SK-N-SH treated with all-trans-retinoic acid at 6 μM for 48 hours (cell line): ENCODE measurements around the gene BTBD16.

ENCODE experiments used
- ATAC-seq: fragments of 200-7000 bp; cut with Tn5 transposase; 3 replicates; pipeline ENCODE4 v1.9.1; 2020; ENCODE audit warnings: mild to moderate bottlenecking, moderate library complexity
- BACH2 ChIP-seq: fragments of 250-450 bp; sonication (Bioruptor Pico); IDR thresholded peaks from 2 replicates; pipeline ENCODE4 v1.9.0; 2021; ENCODE audit warnings: mild to moderate bottlenecking, borderline replicate concordance
- CSDC2 ChIP-seq: fragments of 250-450 bp; sonication (Bioruptor Pico); IDR thresholded peaks from 2 replicates; pipeline ENCODE4 v1.5.0; 2020; ENCODE audit warnings: mild to moderate bottlenecking, moderate library complexity
- ESRRG ChIP-seq: fragments of 250-450 bp; sonication (Bioruptor Pico); IDR thresholded peaks from 2 replicates; pipeline ENCODE4 v1.6.1; 2021; ENCODE audit warnings: mild to moderate bottlenecking
- GLIS3 ChIP-seq: fragments of 250-450 bp; sonication (Bioruptor Pico); IDR thresholded peaks from 2 replicates; pipeline ENCODE4 v1.5.0; 2020; ENCODE audit warnings: mild to moderate bottlenecking, moderate library complexity
- ISL1 ChIP-seq: fragments of 250-450 bp; sonication (Bioruptor Pico); IDR thresholded peaks from 2 replicates; pipeline ENCODE4 v2.1.2; 2022; ENCODE audit warnings: mild to moderate bottlenecking, moderate library complexity
- OSR1 ChIP-seq: fragments of 250-450 bp; sonication (Bioruptor Pico); IDR thresholded peaks from 2 replicates; pipeline ENCODE4 v1.8.0; 2022; ENCODE audit warnings: moderate library complexity, mild to moderate bottlenecking, inconsistent platforms
- RARB ChIP-seq: fragments of 250-450 bp; sonication (Bioruptor Pico); IDR thresholded peaks from 2 replicates; pipeline ENCODE4 v1.8.0; 2021; ENCODE audit warnings: mild to moderate bottlenecking, moderate library complexity
- SNAI2 ChIP-seq: fragments of 250-450 bp; sonication (Bioruptor Pico); IDR thresholded peaks from 2 replicates; pipeline ENCODE4 v1.5.0; 2020; ENCODE audit warnings: mild to moderate bottlenecking, moderate library complexity
- TCF4 ChIP-seq: fragments of 250-450 bp; sonication (Bioruptor Pico); IDR thresholded peaks from 2 replicates; pipeline ENCODE4 v1.8.0; 2021; ENCODE audit warnings: mild to moderate bottlenecking, moderate library complexity, borderline replicate concordance
- TOX ChIP-seq: fragments of 250-450 bp; sonication (Bioruptor Pico); IDR thresholded peaks from 2 replicates; pipeline ENCODE4 v1.8.0; 2021; ENCODE audit warnings: mild to moderate bottlenecking, moderate library complexity, borderline replicate concordance
- ZC3H10 ChIP-seq: fragments of 250-450 bp; sonication (Bioruptor Pico); IDR thresholded peaks from 2 replicates; pipeline ENCODE4 v1.5.1; 2021; ENCODE audit warnings: mild to moderate bottlenecking, moderate library complexity
- ZFP3 ChIP-seq: fragments of 250-450 bp; sonication (Bioruptor Pico); IDR thresholded peaks from 2 replicates; pipeline ENCODE4 v1.5.0; 2020; ENCODE audit warnings: mild to moderate bottlenecking, moderate library complexity
- ZFP30 ChIP-seq: fragments of 450-650 bp; formaldehyde crosslinking; IDR thresholded peaks from 2 replicates; pipeline ENCODE4 v1.5.0; 2022; ENCODE audit warnings: mild to moderate bottlenecking, moderate library complexity
- ZNF565 ChIP-seq: fragments of 450-650 bp; formaldehyde crosslinking; conservative IDR thresholded peaks from 2 replicates; pipeline ENCODE4 v1.5.0; 2020; ENCODE audit warnings: low read depth, mild to moderate bottlenecking, moderate library complexity
- ZNF70 ChIP-seq: fragments of 450-650 bp; formaldehyde crosslinking; IDR thresholded peaks from 2 replicates; pipeline ENCODE4 v1.5.0; 2020; ENCODE audit warnings: mild to moderate bottlenecking, moderate library complexity
- TF ChIP-seq, protein P1 (sequence below): fragments of 250-450 bp; sonication (Bioruptor Pico); IDR thresholded peaks from 2 replicates; pipeline ENCODE4 v1.5.1; 2021; ENCODE audit warnings: mild to moderate bottlenecking, moderate library complexity
- TF ChIP-seq, protein P2 (sequence below): fragments of 250-450 bp; sonication (Bioruptor Pico); IDR thresholded peaks from 2 replicates; pipeline ENCODE4 v1.8.0; 2020; ENCODE audit warnings: mild to moderate bottlenecking, moderate library complexity, borderline replicate concordance
- TF ChIP-seq, protein P3 (sequence below): fragments of 250-450 bp; sonication (Bioruptor Pico); IDR thresholded peaks from 2 replicates; pipeline ENCODE4 v1.8.0; 2021; ENCODE audit warnings: low read depth, mild to moderate bottlenecking, moderate library complexity, borderline replicate concordance
- TF ChIP-seq, protein P4 (sequence below): fragments of 250-450 bp; sonication (Bioruptor Pico); IDR thresholded peaks from 2 replicates; pipeline ENCODE4 v1.5.1; 2020; ENCODE audit warnings: low read depth, mild to moderate bottlenecking, moderate library complexity

Gene BTBD16

DNA sequence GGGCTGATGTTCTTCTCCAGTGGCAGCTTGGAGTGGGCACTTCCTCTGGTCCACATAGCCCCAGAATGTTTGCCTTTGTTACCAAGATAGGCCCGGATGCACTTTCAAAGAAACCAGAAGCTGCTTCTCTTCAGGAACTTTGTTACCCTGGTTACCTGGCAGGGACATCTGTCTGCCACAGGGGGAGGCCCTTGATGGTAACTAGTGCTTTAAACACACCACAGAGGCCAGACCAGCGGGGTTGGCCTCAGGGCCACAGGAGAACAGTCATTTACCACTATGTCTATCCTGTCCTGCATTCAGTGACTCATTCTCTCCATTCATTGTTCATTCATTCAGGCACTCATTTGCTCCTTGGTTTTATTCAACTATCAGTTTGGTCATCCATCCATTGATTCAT, 91.5 kb downstream of the BTBD16 start:
- TF ChIP-seq RARB (no peak), ZC3H10 (CRISPR knock-in tag) (no peak), TOX (no peak), ZNF70 (CRISPR knock-in tag) (no peak), BACH2 (CRISPR knock-in tag) (no peak), OSR1 (CRISPR knock-in tag) (no peak), ZFP3 (CRISPR knock-in tag) (no peak), ZNF565 (no peak), SNAI2 (CRISPR knock-in tag) (no peak), ZFP30 (CRISPR knock-in tag) (no peak), ESRRG (CRISPR knock-in tag) (no peak), TCF4 (CRISPR knock-in tag) (no peak)
- TF ChIP-seq, protein P1, sequence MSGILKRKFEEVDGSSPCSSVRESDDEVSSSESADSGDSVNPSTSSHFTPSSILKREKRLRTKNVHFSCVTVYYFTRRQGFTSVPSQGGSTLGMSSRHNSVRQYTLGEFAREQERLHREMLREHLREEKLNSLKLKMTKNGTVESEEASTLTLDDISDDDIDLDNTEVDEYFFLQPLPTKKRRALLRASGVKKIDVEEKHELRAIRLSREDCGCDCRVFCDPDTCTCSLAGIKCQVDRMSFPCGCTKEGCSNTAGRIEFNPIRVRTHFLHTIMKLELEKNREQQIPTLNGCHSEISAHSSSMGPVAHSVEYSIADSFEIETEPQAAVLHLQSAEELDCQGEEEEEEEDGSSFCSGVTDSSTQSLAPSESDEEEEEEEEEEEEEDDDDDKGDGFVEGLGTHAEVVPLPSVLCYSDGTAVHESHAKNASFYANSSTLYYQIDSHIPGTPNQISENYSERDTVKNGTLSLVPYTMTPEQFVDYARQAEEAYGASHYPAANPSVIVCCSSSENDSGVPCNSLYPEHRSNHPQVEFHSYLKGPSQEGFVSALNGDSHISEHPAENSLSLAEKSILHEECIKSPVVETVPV (CRISPR knock-in tag), result no peak
- TF ChIP-seq, protein P2, sequence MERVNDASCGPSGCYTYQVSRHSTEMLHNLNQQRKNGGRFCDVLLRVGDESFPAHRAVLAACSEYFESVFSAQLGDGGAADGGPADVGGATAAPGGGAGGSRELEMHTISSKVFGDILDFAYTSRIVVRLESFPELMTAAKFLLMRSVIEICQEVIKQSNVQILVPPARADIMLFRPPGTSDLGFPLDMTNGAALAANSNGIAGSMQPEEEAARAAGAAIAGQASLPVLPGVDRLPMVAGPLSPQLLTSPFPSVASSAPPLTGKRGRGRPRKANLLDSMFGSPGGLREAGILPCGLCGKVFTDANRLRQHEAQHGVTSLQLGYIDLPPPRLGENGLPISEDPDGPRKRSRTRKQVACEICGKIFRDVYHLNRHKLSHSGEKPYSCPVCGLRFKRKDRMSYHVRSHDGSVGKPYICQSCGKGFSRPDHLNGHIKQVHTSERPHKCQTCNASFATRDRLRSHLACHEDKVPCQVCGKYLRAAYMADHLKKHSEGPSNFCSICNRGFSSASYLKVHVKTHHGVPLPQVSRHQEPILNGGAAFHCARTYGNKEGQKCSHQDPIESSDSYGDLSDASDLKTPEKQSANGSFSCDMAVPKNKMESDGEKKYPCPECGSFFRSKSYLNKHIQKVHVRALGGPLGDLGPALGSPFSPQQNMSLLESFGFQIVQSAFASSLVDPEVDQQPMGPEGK (CRISPR knock-in tag), result no peak
- TF ChIP-seq, protein P3, sequence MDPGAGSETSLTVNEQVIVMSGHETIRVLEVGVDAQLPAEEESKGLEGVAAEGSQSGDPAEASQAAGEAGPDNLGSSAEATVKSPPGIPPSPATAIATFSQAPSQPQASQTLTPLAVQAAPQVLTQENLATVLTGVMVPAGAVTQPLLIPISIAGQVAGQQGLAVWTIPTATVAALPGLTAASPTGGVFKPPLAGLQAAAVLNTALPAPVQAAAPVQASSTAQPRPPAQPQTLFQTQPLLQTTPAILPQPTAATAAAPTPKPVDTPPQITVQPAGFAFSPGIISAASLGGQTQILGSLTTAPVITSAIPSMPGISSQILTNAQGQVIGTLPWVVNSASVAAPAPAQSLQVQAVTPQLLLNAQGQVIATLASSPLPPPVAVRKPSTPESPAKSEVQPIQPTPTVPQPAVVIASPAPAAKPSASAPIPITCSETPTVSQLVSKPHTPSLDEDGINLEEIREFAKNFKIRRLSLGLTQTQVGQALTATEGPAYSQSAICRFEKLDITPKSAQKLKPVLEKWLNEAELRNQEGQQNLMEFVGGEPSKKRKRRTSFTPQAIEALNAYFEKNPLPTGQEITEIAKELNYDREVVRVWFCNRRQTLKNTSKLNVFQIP (CRISPR knock-in tag), result no peak

DNA sequence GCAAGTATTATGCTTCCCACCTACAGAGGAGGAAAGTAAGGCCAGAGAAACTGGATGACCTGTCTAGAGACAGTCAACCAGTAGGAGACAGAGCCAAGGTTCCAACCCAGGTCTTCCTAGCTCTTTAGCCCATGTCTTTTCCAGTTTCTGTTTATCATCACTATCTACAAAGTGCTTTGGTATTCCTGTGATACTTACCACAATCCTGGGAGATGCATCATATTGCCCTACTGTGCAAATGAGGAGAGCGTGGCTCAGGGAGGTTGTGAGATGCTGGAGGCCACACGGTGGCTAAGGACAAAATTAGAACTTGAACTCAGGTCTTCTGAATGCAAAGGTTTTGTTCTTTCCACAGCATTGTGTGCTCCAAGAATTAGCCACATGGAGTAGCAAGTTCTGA, 92.2 kb downstream of the BTBD16 start:
- no peak for TF ChIP-seq ZNF565
- TF ChIP-seq, protein P3 (CRISPR knock-in tag), result no peak

More for the DNA sequence above, 91.5 kb downstream of the BTBD16 start:
- ATAC-seq, result no peak

DNA sequence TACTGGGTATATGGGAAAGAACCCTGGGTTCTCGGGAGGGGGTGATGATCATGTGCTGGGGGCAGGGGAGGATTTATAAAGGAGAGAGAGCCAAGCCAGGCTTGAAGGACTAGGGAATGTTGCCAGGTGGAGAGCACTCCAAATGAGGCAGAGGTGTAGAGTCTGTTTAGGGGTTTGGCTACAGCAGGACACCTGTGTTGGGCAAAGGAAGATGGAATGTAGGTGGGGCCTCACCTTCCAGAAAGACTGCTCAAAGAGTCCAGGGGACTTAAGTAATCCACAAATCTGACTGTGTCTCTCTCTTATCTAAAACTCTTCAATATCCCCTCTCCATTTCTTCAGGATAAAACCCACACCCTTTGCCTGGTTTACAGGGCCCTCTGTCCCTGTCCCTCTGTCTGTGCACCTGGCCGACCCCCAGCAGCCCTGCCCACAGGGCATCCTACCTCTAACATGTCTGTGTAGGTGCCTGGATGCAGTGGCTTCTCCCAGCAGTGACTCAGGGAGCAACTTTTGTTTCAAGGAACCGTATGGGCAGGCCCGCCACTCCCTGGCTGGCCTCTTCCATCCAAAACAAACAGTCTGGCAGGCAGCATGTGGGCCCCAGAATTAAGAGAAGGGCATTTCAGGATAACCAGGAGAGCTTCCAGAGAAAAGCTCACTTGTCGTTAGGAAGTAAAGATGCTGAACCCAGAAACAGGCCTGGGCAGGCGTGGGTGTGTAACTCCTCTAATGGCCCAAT, 92.8 kb downstream of the BTBD16 start:
- ATAC-seq, result no peak
- TF ChIP-seq CSDC2 (CRISPR knock-in tag), result no peak
- TF ChIP-seq, protein P3 (CRISPR knock-in tag), result no peak
- no peak for TF ChIP-seq ZFP3 (CRISPR knock-in tag)
- no peak for TF ChIP-seq ESRRG (CRISPR knock-in tag)
- no peak for TF ChIP-seq ZNF565
- no peak for TF ChIP-seq OSR1 (CRISPR knock-in tag)

More for the DNA sequence above, 92.2 kb downstream of the BTBD16 start:
- no peak for ATAC-seq

DNA sequence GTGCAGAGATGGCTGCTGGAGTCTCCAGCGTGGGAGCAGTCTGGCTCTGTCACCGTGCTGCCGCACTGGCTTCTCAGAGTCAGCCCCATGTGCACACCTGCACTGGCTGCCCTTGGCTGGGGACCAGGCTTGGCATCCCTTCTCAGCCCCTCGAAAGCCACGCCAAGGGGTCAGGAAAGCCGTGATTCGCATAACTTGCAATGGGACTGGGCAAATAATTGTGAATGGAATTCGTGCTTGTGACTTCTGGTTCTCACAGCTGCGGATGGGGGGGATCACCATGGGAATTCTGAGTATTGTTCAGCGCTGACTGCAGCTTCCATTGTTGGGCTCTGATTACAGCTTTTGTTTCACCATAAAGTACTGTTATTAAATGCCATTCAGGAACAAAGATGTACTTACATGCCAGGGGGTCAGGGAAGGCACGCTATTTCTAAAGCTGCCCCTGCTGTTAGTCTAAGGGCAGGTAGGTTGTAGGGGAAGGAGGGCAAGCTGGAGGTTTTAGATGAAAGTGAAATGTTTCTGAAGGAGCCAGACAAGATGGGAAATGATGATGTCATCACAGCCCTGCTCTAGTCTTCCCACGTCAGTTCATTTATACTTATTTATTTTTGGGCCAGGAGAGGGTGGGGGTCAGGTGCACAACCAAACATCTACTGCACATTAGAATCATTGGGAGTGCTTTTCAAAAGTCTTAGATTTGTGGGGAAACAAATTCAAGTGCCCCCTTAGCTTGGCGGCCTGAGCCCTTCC, 97.6 kb downstream of the BTBD16 start:
- no peak for ATAC-seq
- TF ChIP-seq OSR1 (CRISPR knock-in tag), result no peak
- no peak for TF ChIP-seq RARB
- no peak for TF ChIP-seq SNAI2 (CRISPR knock-in tag)
- no peak for TF ChIP-seq ZNF565
- no peak for TF ChIP-seq ZFP3 (CRISPR knock-in tag)
- no peak for TF ChIP-seq ZFP30 (CRISPR knock-in tag)
- no peak for TF ChIP-seq ZNF70 (CRISPR knock-in tag)
- TF ChIP-seq TOX, result no peak
- TF ChIP-seq, protein P1 (CRISPR knock-in tag), result no peak
- no peak for TF ChIP-seq ISL1 (CRISPR knock-in tag)
- TF ChIP-seq, protein P3 (CRISPR knock-in tag), result no peak
- TF ChIP-seq, protein P4, sequence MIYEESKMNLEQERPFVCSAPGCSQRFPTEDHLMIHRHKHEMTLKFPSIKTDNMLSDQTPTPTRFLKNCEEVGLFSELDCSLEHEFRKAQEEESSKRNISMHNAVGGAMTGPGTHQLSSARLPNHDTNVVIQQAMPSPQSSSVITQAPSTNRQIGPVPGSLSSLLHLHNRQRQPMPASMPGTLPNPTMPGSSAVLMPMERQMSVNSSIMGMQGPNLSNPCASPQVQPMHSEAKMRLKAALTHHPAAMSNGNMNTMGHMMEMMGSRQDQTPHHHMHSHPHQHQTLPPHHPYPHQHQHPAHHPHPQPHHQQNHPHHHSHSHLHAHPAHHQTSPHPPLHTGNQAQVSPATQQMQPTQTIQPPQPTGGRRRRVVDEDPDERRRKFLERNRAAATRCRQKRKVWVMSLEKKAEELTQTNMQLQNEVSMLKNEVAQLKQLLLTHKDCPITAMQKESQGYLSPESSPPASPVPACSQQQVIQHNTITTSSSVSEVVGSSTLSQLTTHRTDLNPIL (CRISPR knock-in tag), result no peak
- no peak for TF ChIP-seq GLIS3 (CRISPR knock-in tag)
- no peak for TF ChIP-seq TCF4 (CRISPR knock-in tag)
